ENCODE results near the gene EID3.

The EID3 gene

DNA sequence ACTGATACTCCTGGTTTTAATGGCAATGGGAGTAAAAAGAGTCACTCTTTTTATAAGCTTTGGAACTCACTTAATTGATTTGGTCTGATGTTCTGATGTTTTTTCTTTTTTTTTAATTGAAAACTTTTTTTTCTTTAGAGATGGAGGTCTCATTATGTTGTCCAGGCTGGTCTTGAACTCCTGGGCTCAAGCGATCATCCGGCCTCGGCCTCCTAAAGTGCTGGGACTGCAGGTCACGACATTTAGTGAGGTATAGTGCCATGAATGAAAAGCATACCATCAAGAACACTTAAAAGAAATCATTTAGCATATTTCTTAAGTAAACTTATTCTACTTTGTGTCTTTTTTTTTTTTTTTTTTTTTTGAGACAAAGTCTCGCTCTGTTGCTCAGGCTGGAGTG, 12.7 kb upstream of the EID3 start:
- DNase-seq, result no peak

DNA sequence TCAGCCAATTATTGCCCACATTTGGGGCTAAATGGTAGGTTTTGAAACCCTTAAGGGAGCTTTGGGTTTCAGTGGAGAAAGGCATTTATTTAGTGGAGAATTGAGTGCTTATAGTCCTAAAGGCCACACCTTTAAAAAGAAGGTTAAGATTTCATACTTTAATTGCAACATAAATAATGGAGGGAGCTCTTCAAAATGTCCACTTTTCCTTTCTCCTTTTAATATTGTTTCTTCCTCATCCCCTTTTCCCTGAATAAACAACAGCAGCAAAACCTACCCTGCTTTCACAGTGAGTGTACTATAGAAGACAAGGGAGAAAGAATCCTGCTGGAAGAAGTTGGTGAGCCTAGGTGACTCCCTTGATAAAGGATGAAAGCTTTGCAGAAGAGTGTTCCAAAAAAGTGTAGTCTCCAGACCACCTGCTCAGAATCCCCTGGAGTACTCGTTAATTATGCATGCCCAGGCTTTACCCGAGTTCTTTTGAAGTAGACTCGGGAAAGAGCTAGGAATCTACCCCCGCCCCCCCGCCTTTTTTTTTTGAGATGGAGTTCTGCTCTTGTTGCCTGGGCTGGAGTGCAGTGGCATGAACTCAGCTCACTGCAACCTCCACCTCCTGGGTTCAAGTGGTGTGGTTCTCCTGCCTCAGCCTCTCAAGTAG, 11.5 kb upstream of the EID3 start:
- DNase-seq, result no peak

DNA sequence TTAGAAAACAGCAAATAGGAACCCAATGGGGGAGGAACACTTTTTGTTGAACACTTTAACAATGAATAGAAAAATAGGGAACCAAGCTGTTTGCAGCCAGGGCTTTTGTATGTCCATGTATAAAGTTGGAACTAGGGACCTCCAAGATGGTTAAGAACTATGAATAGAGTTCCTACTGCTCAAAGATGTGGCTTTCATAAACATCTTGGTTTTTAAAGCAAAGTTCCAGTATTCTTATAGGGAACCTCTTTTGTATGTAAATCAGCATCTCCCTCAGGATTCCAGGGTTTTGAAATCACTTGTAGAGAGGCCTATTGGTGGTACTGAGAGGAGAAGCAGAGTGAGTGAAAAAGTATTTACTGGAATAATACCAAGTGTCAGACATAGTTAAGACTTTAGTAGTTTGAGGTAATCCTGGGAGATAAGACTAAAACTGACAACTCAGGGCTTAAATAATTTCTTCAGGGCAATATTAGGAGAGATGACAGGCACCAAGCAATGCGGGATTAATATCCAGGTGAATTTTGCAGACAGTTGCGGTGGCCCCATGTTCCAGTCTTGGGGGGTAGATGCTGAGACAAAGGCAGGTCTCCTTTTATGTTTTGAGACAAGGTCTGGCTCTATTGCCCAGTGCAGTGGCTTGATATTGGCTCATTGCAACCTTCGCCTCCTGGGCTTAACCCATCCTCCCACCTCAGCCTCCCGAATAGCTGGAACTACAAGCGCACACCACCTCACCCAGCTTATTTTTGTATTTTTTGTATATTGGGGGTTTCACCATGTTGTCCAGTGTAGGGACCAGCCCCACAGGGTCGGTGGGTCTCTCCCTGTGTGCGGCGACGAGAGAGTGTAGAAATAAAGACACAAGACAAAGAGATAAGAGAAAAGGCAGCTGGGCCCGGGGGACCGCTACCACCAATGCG, 10.4 kb upstream of the EID3 start:
- DNase-seq, result no peak

DNA sequence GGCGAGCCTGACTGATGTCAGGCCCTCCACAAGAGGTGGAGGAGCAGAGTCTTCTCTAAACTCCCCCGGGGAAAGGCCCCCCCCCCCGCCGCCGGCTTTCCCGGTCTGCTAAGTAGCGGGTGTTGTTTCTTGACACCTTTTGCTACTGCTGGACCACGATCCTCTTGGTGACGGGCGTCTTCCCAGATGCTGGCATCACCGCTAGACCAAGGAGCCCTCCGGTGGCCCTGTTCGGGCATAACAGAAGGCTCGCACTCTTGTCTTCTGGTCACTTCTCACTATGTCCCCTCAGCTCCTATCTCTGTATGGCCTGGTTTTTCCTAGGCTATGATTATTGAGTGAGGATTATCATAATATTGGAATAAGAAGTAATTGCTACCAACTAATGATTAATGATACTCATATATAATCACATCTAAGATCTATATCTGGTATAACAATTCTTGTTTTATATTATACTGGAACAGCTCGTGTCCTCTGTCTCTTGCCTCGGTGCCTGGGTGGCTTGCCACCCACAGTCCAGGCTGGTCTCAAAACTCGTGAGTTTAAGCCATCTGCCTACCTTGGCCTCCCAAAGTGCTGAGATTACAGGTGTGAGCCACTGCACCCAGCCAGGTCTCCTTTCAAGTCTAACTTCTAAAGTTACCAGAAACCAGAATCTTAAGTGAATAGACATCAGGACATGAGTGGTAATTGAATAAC, 9.2 kb upstream of the EID3 start:
- peak; percentile 47 for DNase-seq

DNA sequence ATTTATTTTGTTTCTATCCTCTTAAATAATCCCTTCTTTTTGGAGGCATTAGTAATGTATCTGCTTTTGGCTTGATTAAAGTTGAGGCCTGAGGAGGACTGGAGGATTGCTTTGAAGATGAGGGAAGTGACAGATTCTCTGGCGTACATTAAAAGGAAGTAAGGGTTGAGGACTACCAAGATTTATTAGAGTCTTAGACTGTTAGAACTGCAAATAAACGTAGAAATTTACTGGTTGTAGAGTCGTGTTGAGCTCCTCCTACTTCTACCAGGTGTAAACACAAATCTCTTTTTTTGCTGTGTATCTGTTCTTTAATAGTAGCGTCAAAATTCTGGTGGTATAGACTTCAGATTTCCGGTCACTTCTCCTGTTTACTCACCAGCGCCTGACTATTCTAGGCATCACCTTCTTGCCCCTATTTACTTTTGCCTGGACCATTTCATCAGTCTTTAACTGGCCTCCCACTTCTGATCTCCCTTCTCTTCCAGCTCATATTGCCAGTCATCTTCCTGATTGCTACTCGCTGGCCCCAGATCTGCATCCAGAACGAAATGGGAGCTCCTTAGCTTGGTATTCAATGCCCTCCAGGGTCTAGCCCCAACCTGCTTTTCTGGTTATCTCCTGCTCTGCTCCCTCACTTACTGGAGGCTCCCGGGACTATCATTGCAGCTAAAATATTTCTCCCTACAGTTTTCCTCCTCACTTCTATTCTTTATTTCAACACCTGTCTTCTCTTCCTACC, 8.4 kb upstream of the EID3 start:
- no peak for DNase-seq

DNA sequence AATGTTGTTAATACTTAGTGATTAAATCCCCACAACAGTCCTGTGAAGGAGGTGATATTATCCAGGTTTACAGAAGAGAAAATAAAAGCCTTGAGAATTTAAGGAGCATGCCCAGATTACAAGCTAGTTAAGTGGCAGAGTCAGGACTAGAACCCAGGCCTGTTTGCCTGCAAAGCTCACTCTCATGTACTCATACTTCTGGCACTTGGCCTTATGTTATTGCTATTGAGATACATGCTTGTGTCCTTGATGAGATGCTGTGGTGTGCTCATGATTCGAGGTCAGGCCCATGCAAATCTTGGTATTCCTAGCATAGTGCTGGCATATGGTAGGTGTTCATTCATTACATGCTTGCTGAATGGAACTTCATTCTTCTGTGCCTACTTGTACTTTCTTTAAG, 7.6 kb upstream of the EID3 start:
- no peak for DNase-seq

DNA sequence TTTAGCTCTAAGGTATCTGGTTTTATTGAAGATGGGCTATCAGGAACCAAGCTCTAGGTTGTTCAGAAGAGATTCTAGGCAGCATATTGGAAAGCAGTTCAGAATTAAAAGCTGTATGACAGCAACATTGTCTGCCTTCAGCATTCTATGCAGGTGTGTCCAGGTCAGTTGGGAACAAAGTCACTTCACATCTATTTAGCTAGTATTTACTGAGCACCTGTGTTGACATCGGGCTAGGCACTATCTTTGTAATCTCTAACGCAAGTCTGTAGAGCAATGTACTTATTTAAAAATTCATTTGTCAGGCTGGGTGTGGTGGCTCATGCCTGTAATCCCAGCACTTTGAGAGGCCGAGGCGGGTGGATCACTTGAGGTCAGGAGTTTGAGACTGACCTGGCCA, 6.8 kb upstream of the EID3 start:
- no peak for DNase-seq

DNA sequence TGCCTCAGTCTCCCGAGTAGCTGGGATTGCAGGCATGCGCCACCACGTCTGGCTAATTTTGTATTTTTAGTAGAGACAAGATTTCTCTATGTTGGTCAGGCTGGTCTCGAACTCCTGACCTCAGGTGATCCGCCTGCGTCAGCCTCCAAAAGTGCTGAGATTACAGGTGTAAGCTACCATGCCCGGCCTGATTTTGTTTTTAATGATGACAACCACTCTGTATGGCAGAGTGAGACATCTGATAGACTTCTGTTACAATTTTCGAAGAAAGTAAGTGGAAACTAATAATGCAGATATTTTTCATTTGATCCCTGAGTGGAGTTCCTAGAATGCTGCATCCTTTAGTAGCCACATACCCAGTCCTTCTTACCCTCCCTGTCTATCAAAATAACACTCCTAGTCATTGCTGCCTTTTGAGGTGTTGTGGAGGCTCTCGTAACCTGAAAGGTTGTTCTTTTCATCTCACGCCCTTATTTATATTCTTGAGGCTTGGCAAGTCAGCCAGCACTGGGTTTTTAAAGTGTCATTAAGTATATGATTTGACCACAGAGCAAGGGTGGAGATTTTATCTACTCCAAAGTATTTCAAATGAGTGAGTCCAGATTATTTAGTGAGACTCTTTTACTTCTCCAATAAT, 5.9 kb upstream of the EID3 start:
- no peak for DNase-seq

DNA sequence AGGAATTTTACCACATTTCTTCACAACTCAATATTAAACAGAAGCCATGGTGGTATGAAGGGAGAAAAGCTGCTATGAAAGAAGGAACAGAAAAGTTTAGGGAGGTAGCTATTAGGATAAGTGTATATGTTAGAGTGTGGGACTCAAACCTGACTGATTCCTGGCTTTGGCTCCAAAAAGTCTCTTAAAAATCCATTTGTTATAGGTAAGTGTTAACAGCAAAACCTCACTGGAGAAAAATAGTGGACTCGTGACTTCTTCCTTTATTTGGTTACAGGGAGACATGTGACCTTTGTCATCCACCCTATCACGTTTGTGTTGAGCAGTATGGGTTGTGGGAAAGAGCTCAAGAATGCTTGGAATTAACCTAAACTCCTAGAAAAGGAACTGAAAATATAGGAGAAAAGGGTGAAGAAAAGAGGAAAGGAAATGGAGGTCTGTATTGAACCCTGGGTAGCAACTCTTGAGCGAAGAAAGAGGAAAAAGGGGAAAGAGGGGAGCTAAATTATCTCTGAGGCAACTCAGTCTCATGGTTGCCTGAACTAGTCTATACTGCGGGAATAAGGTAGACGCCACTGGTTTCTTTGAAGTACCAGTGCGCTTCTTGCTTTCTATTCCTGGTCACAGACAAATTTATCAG, 3.6 kb upstream of the EID3 start:
- no peak for DNase-seq

DNA sequence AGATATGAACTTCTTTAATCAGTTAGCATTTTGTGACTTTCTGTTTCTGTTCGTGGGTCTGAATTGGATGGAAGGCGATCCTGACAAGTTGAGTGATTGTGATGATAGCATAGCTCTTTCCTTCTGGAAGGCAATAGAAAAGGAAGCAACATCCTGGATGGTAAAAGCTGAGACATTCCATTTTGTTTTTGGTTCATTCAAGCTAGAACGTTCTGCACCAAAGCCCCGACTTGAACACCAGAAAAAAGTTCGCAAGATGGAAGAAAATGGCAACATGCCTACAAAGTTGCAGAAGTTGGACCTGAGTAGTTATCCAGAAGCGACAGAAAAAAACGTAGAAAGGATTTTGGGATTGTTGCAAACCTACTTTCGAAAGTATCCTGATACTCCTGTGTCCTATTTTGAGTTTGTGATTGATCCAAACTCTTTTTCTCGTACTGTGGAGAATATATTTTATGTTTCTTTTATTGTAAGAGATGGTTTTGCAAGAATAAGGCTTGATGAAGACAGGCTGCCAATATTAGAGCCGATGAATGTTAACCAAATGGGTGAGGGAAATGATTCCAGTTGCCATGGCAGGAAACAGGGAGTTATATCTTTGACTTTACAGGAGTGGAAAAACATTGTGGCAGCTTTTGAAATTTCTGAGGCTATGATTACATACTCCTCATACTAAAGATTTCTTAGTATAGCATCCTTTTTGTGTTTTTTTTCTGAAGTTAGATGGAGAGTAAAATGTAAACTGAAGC, 896 bp downstream of the EID3 start:
- no peak for DNase-seq

DNA sequence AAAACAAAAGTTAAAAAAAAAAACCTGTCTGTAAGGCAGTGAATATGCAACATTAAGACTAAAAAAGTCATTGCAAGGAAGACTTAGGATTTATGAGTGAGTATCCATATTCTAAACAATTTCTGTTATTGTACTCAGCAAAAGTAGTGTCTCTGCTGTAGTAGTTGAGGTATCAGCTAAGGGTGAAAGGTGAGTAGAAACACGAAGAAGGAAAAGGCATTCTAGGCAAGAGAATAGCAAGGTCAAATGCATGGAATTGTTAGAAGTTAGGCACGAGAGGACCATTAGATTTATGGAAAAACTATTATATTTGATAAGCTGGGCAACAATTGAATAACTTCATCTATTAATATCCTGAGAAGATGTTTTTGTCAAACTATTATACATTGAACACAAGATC, 1.8 kb downstream of the EID3 start:
- no peak for DNase-seq

DNA sequence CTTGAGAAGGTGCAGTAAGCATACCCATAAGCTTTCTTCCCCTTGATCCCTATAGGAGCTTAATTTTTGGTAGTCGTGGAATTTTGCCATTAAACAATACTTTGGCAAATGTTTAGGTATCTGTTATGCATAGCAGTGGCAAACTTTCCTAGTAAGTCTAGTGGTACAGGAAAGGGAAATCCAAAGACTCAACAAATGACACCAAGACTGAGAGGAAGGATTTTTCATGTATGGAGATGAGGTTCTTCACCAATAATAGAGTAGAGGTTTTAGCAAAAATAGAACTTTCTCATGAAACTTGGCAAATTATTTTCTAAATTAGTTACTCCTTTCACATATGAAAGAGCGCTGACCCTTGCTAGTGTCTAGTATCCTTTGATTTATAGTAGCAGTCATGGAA, 2.8 kb downstream of the EID3 start:
- no peak for DNase-seq

DNA sequence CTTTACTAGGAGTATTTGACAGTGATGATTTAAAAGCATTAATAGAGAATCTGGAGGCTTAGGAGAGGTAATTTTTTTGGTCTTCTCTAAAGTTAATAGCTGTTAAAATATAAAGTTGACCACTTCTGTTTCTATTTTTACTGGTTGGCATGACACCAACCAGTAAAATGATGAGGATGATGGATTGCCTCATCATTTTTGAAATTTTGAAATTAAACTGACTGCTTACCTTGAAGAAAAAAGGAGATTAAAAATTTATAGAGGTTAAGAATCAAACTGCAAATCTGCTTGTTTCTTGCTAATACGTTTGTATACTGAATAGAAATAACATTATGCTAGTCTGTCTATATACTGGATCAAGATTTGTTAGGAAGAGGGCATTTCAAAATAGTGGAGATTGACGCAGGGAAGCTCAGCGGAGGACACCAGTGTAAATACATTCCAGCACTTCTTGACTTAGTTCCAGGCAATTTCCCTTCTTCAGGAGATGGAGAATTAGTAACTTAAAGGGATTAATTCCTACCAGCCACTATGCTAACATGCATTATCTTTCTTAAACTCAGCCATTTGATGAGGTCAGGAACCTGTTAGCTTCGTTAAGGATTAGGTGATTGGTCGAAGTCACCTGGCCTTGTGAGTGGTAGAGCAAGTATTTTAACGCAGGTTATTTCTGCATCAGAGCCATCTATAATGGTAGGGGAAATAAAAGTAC, 3.6 kb downstream of the EID3 start:
- DNase-seq, result no peak

DNA sequence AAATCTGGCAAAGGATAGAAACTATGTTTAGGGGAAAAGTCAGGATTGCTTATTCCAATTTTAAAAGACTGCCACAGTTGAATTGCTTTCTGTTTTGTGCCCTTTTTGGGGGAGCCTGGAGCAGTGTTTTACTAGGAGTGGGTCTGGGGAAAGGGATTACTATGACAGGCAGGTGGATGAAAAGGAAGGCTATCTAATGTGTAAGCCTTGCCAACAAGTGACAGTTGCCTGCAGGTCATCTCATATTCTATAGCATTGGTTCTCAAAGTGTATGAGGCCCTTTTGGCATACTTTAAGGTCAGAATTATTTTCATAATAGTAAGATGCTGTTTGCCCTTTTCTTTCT, 4.1 kb downstream of the EID3 start:
- no peak for DNase-seq

DNA sequence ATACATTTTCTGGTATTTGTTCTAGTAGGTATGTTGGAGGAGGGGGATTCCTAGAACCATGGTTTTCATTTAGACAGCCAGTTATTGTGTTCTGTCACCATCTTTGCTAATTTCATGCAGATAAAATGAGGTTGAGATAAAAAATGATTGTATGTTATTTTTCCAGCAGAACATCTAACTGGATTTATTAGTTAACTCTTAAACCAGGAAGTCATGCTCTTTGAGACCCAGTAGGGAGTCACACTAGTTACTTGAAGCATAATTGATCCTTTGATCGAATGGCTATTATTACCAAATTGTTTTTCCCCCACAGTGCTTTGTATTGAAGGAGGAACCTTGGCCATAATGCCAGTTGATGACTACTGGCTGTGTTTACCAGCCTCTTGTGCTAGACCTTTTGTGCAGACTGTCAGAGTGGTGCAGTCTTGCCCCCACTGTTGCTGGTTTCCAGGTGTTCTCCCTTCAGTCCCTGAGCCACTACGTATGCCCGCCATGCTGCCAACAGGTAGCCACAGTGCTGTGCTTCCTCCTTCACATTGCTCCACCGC, 6.0 kb downstream of the EID3 start:
- no peak for DNase-seq

DNA sequence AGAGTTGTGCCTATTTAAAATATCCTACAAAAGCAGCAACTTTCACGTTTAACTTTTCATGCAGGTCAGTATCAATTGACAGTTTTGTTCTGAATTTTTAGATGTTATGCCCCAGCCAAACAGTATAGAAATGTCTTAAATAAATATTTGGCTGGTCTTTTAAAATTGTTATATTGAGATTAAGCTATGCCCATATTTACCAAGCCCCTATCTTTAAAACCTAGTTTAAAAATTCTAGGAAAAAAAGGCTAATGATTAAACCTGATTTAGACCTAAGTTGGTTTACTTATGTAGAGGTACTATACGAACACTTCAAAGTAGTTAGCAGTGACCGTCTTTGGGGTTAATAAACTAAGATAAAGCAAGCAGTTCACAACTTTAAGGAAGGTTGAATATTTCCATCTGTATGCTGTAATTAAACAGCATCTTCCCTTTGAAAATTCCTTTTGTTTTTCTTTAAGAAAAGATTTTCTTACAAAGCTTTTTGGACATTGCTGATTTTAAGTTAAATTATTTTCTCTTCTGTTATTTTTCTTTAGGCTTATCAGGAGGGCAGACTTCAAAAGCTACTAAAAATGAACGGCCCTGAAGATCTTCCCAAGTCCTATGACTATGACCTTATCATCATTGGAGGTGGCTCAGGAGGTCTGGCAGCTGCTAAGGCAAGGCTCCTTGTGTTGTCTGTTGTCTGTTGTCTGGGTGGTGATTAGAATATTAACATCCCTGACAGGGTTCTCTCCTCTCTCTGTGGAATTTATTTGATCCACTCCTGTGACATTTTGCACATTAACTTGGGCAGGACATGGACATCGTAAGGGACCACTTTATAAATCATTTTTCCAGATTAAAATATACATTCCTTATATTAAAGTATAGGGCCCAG, 7.5 kb downstream of the EID3 start:
- DNase-seq, result peak; percentile 70

DNA sequence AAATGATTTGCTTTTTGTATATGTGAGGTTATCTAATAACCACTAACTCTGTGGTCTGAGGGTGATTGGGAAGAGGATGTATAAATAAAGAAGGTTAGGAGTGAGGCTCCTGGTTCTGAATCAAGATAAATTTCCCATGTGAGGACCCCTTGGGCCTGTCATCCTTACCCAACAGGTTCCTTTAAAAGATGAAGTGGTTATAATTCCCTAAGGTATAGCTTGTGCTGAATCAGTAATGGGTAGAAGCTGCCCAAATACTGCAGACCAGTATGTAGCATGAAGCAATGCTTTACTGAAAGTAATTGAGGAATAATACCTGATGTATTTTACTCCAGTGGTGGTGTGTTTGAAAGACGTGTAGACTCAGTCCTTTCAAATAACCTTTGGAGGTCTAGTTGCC, 8.7 kb downstream of the EID3 start:
- no peak for DNase-seq

DNA sequence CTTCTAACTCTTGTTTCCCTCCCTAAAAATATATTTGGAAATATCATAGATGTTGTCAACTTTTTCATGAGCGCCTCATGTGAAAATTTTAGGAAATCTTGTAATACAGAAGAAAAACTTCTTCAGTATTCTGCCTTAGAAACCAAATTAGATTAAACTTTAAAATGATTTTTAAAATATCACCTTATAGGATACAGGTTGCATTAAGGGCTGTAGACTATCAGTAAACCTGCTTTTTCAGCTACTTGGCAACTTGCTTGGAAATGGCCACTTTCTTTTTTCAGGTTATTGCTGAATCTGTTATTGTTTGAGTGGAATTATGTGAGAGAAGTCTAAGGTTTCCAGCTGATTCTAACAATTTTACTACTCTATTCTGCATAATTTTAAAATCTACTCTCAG, 9.1 kb downstream of the EID3 start:
- no peak for DNase-seq

DNA sequence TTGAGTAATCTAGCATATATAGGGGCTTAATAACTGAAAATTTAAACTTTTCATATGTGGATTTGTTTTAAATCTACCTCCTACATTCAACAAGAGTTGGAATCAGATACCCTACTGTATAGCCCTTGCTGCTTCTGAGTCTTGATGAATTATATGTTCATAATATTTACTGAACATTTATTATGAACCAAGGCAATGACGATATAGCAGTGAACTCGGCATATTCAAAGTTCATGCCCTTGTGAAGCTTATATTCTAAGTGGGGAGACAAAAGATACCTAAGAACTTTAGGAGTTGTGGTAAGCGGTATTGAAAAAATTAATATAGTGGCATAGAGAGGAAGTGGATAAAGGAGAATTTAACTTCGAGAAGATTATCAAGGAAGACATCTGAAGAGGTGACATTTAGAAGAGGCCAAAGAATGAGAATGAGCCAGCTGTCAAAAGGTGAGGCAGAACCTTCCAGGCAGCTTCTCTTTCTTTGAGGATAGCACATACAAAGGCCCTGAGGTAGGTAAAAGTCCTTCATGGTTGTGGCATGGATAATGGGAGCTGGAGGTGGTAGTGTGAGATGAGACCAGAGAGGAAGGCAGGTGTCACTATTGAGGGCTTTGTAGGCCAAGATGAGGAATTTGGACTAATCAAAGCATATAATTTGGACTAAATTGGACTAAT, 10.2 kb downstream of the EID3 start:
- DNase-seq, result no peak
